22Rv1 (cell line): ENCODE results near the gene EXOC4.

Source experiments
- H3K27ac ChIP-seq: fragments of 450-650 bp; 2 replicates; pipeline ENCODE4 v1.5.1; 2017
- CTCF ChIP-seq: fragments of 450-650 bp; IDR thresholded peaks from 2 replicates; pipeline ENCODE4 v1.5.1; 2017; ENCODE audit warnings: mild to moderate bottlenecking
- ZFX ChIP-seq: fragments of 450-650 bp; IDR thresholded peaks from 2 replicates; pipeline ENCODE4 v1.6.1; 2017; ENCODE audit warnings: antibody characterized with exemption, borderline replicate concordance

Gene EXOC4

GRCh38 chr7:133873187-133873586 is 620.3 kb downstream of the EXOC4 start:
- no peak for TF ChIP-seq ZFX
- no peak for TF ChIP-seq CTCF
- H3K27ac ChIP-seq = no peak overlapping the region

- TF ChIP-seq CTCF = no peak
- no peak for TF ChIP-seq ZFX
- no peak overlapping the region for H3K27ac ChIP-seq
Observed at GRCh38 chr7:133873631-133874030, 620.8 kb downstream of the EXOC4 start.

DNA sequence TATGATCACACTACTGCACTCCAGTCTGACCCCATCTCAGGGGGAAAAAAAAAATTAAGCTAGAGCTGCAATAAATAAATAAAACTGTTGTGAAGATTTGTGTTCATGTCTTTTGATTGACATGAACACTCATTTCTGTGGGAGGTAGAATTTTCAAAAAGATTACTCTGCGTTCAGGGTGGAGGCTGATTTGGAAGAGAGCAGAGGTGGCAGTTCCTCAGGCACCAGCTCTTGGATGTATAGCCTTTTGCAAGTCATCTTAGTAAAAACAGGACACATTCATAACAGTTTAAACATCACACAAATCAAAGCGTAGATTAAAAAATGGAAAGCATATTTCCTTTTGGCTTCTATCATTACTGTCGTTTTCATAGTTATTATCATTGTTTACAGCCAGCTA is 630.7 kb downstream of the EXOC4 start:
- no peak overlapping the region for H3K27ac ChIP-seq
- no peak for TF ChIP-seq CTCF
- TF ChIP-seq ZFX = no peak

GRCh38 chr7:133885213-133885612 is 632.3 kb downstream of the EXOC4 start:
- H3K27ac ChIP-seq = no peak overlapping the region
- TF ChIP-seq ZFX = no peak

DNA sequence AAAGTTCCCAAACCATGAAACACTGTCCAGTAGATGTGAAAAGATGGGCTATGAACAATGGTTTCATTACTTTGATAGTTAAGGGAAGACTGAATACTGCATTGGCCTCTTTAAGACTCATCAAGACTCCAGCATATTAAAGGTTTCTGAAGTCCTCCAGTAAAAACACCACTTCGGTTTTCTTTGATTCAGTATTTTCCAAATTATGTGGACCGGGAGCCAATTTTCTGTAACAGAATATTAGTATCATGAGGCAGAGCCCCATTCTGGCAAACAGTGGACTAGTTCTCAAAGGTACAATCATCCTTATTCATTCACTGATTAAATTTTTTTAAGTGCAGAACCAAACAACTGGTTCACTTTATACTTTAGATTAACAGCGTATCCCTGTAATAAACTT is 633.2 kb downstream of the EXOC4 start:
- no peak for TF ChIP-seq ZFX
- no peak for TF ChIP-seq CTCF
- H3K27ac ChIP-seq = no peak overlapping the region

GRCh38 chr7:133886797-133887196 is 633.9 kb downstream of the EXOC4 start:
- TF ChIP-seq CTCF (no peak), ZFX (no peak)
- H3K27ac ChIP-seq = no peak overlapping the region

- no peak for TF ChIP-seq CTCF
- no peak for TF ChIP-seq ZFX
- no peak overlapping the region for H3K27ac ChIP-seq
Observed at GRCh38 chr7:133887459-133887858, 634.6 kb downstream of the EXOC4 start.

DNA sequence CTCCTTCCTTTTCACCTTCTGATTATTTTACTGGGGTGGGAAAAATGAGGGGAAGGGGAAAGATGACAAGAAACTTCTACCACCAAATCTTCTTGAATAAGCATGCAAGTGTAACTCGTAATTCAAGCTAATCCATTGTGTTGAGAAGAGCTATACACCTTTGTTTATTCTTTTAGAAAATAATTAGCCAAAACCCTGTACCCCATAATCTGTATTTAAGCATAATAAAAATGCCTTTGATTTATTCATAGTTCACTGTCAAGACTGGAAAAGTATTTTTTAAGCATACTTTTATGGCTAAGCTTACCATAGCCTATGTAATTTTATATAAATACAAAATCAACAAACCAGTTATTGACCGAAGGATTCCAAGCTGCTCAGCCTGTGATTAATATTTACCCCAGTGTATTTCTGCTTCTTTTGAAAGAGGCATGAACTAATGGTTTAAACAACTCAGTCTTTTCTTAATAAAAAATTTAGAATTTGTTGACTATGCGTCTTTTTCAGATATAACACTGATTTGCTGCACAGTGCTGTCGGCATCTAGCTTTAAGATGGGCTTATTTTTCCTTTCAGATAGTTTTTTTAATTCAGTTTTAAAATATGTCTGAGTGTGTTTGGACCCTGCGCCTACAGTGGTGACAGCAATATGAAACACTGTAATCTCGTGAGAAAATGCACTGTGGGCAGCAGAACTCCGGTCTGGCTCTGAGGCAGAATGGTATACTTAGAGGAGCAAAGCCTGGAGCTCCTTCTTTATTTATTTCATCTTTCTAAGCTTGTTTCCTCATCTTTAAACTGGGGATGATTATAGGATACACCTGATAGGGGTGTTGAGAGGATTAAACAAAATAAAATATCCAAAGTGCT is 635.4 kb downstream of the EXOC4 start:
- TF ChIP-seq ZFX = no peak
- no peak for TF ChIP-seq CTCF
- no peak overlapping the region for H3K27ac ChIP-seq
